Fibroblast of skin of right biceps (primary cell): Measurements from ENCODE around the gene TUBB4A.
A peak's percentile ranks its signal among the peaks of the same experiment; 100 is the strongest.
"Not testable (repeated sequence)": the region's sequence is repeated elsewhere in the genome, so short reads cannot be mapped to it uniquely, and the experiment has no call there.

Experiments
- DNase-seq: peaks from one replicate; pipeline ENCODE4 v3.0.0-alpha.2; 2013

Gene TUBB4A

DNA sequence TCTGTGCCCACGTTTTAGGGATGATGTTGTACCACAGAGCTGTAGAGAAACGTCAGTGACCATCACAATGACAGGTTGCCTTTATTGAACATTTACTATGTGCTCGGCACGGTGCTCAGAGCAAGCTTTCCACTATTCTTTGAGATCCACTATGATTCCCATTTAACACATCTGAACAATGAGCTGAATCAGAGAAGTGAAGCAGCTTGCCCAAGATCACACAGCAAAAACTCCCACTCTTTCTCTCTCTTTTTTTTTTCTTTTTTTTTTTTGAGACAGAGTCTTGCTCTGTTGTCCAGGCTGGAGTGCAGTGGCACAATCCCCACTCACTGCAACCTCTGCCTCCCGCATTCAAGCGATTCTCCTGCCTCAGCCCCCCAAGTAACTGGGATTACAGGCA is 20.6 kb upstream of the TUBB4A start:
- DNase-seq = no peak

DNA sequence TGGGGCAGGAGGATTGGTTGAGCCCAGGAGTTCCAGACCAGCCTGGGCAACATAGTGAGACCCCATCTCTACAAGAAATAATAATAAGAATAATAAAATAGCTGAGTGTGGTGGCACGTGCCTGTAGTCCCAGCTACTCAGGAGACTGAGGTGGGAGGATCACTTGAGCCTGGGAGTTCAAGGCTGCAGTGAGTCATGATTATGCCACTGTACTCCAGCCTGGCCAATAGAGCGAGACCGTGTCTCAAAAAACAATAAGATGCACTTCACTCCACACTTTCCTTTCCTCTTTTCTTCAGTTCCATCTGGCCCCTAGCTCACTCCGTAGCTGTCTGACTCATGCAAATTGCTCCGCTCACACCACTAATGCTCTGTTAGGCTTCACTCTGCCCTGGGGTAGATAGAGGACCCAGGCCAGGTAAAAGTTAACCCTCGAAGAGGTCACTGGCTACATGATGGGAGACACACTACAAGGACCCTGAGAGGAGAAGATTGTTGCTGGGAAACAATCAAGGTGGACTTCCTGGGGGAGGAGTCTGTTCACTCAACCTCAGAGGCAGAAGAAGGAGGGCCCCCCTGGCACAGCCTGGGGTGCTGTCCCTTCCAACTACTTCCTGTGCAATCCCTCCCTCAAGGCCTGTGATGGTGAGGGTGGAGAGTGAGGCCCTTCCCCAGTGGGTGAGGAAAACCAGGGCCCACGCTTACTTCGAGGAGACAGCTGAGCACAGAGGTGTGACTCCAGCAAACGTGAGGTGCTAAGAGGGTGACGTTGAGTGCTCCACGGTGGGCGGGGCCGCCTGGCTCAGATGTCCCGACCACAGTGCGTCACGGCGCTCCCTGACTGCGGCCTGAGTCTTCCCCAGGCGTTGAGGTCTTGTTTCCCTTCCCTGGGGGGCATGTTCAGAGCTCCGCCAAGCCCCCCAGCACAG is 19.9 kb upstream of the TUBB4A start:
- DNase-seq = peak; percentile 49

DNA sequence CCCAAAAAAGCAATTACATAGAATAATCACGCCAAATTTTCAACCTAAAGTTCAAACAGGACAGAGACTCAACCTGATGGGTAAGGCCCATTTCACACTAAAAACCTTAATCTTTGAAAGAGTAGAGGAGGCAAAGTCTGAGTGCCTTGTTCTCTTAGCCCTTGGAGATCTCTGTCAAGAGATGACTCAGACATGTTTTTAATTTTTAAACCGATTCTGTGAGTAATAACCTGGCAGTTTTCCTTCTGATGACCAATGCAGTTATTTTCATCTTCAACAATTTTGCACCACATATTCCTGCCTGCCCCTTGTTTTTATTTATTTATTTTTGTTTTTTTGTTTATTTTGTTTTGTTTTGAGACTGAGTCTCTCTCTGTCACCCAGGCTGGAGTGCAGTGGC is 17.2 kb upstream of the TUBB4A start:
- DNase-seq = peak; percentile 82

DNA sequence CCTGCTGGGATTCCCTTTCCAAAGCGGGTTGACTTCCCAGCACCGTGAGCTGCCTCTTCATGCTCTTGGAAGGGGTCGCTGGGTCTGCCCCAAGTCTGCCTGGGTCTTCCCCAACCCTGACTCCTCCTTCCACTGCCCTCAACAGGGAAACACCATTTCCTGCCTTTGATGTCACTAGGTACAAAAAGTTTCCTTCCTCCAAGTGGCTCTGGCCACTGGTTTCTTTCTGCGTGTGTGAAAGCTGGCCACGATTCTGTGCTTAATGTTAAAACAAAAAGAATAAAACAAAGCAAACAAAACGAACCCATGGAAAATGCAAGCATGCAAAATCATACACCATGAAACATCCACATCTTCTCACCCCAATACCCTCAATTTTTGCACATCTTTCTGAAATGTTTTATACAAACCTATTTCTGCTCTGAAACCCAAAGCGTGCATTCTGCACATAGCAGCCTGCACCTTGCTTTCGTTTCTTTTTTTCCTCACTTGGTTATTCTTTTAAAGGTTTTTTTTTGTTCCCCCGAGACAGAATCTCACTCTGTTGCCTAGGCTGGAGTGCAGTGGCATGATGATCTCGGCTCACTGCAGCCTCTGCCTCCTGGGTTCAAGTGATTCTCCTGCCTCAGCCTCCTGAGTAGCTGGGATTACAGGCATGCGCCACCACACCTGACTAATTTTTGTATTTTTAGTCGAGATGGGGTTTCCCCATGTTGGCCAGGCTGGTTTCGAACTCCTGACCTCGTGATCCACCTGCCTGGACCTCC is 16.2 kb upstream of the TUBB4A start:
- no peak for DNase-seq

DNA sequence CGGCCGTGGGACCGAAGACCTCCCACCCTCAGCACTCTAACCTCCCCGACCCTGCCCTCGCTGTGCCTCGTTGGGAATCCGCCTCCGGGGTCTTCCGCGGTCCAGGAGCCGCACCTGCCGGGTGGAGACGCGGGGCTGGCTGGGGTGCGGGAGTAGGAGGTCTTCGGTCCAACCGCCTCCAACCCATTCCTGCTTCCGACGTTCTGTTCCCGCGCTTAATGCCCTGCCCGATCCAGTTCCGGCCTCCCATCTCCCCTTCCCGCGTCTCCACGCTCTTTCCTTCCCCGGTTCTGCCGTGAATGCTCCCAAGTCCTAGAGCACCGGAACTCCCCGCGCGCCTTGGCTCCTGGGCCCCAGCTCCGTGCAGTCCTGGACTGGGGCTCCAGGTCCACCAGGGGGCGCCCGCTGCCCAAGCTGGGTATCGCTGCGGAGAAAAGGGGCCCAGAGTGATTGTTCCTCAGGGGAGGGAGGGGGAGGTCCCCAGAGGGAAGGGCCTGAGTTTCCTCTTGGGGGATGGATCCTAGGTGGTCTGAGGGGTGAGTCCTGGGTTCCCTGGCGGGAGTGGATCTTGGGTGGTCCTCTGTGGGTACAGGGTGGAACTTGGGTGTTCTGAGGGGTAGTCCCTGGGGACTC is 14.7 kb upstream of the TUBB4A start:
- DNase-seq = peak; percentile 84

DNA sequence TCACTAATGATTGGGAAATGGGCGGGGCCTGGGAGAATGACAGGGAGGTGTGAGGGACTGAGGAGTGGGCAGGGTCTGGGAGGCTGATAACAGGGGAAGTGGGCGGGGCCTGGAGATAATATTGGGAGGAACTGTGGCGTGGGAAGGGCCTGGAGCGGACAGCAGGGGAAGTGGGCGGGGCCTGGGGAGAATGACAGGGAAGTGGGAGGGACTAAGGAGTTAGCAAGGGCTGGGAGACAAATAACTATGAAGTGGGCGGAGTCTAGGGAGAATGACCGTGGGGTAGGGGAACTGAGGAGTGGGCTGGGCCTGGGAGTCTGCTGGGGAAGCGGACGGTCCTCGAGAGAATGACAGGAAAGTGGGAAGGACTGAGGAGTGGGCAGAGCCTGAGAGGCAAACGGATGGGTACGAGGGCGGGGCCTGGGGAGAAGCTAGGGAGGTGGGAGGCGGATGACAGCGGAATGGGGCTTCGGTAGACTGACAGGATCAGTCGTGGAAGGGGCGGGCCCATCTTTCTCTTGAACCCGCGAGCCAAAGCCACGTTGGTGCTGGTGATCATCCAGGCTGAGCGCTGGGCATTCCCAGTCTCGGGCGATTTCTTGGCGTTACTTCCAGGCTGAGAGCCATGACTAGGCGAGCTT is 14.0 kb upstream of the TUBB4A start:
- DNase-seq = peak; percentile 91

DNA sequence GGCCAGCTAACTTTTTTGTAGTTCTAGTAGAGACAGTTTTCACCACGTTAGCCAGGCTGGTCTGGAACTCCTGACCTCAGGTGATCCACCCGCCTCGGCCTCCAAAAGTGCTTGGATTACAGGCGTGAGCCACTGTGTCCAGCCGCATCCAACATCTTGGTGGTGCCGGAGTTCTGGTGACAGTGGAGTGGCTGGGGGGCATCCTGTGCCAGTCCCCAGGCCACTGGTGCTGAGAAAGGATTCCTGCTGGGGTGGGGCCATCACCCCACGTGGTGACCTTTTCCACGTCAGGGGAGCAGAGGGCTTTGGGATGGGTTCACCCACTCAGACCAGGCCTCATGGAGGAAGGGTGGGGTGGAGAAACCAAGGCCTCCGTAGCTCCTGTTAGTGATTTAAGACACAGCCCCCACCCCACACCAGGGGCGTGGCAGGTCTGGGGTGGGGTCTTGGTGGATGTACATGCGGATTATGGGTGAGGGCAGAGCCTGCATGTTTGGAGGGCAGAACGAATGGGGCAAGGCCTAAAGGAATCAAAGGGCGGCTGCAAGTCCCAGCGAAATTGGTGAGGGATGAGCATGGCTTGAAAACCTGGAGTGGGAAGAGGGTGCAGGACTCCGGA is 12.9 kb upstream of the TUBB4A start:
- DNase-seq = no peak

DNA sequence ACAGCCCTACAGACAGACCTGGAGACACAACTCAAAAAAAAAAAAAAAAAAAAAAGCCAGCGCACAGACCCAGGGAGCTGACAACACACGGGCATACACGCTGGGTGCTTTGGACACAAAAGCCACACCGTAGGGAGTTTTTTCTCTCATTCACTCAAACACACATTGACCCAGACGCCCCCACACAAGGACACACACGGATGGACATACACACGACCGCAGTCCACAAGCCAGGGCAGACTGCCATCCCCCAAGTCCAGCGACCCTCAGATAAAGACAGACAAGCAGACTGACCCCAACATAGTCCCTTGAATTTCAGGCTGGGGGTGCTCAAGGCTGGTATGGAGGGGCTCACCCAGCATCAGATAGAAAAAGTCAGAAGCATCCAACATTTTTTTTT is 12.0 kb upstream of the TUBB4A start:
- DNase-seq = no peak

DNA sequence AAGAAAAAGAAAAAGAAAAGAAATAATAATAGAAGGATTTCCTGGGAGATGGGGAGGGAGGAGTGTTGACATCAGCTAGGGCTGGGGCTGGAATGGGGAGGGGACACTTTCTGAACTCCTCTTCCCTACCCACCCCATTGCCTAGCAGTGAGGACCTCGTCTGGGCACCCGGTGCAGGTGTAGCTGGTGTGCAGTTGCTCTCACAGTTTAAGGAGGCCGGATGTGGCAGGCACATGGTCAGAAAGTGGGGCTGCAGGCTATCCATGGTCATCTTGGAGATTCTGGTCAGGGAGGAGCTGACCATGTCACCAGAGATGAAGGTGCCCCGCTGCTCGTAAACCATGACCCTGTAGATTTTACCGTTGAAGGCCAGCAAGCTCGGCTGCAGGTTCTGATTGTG is 8.5 kb upstream of the TUBB4A start:
- DNase-seq = no peak

DNA sequence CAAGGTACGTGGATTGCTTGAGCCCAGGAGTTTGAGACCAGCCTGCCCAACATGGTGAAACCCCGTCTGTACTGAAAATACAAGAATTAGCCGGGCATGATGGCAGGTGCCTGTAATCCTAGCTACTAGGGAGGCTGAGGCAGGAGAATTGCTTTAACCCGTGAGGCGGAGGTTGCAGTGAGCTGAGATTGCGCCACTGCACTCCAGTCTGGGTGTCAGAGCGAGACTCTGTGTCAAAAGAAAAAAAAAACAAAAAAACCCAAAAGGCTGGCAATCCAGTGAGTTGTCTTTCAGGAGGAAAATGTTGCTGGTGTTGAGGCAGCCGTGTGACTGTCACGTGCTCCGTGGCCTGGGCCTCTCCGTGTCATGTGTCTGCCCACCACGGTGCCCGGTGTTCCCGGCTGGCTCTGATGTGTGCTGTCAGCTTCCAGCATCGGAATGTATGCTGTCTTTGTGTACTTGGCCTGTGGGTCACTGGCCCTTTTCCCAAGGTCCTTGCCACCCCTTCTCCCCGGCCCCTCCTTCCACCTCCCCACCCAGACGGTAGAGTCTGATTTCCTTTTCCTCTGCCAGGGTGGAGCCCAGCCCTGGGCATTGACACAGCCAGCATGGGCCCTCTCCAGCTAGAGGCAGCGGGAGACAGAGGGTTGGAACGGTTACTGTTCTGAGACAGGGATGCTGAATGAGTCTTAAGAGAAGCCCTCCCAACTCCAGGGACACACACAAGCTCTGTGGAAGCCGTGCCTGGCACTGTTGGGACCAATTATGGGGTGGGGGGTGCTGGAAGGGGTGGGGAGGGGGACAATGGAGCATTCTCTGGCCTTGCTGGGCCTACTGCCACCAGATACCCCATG is 7.2 kb upstream of the TUBB4A start:
- no peak for DNase-seq

DNA sequence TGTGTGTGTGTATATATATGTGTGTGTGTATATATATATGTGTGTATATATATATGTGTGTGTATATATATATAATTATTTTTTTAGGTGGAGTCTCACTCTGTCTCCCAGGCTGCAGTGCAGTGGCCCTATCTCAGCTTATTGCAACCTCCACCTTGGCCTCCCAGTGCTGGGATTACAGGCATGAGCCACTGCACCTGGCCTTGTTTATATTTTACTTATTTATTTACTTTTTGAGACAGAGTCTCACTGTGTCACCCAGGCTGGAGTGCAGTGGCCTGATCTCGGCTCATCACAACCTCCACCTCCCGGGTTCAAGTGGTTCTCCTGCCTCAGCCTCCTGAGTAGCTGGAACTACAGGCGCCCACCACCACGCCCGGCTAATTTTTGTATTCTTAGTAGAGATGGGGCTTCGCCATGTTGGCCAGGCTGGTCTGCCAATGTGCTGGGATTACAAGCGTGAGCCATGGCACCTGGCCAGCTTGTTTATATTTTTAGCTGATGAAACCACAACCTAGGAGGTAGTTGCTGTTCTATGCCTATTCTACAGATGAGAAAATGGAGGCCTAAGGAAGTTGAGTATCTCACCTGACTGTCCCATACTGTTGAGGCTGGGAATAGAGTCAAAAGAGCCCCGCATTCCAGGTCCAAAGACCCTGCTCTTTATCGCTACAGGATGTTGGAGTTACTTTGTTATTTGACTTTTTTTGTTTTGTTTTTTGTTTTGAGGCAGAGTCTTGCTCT is 6.1 kb upstream of the TUBB4A start:
- DNase-seq = not testable (repeated sequence)

DNA sequence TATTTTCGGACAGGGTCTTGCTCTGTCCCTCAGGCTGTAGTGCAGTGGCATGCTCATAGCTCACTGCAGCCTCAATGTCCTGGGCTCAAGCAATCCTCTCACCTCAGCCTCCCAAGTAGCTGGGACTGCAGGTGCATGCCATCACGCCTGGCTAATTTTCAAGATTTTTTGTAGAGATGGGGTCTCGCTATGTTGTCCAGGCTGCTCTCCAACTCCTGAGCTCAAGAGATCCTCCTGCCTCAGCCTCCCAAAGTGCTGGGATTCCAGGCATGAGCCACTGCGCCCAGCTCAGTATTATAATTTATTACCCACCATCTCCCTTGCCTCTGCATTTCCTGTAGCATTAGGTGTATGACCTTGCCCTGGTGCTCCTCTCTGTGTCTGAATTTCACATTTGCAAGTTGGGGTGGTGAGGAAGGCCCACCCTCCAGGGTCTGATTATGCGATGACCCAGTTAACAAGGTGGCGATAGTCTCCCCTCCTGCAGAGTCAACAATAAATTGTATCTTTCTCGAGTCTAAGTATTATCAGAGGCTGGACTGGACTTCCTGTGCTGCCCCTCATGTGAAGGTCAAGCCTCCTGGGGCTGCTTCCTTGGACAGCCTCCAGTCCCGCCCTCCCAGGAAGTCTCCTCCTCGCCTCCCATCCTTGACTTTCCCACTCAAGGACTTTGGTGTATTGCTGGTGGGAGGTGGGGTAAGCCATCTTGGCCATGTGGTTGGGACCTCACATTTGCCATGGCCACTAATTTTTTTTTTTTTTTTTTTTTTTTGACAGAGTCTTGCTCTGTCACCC is 1.5 kb upstream of the TUBB4A start:
- DNase-seq = no peak

DNA sequence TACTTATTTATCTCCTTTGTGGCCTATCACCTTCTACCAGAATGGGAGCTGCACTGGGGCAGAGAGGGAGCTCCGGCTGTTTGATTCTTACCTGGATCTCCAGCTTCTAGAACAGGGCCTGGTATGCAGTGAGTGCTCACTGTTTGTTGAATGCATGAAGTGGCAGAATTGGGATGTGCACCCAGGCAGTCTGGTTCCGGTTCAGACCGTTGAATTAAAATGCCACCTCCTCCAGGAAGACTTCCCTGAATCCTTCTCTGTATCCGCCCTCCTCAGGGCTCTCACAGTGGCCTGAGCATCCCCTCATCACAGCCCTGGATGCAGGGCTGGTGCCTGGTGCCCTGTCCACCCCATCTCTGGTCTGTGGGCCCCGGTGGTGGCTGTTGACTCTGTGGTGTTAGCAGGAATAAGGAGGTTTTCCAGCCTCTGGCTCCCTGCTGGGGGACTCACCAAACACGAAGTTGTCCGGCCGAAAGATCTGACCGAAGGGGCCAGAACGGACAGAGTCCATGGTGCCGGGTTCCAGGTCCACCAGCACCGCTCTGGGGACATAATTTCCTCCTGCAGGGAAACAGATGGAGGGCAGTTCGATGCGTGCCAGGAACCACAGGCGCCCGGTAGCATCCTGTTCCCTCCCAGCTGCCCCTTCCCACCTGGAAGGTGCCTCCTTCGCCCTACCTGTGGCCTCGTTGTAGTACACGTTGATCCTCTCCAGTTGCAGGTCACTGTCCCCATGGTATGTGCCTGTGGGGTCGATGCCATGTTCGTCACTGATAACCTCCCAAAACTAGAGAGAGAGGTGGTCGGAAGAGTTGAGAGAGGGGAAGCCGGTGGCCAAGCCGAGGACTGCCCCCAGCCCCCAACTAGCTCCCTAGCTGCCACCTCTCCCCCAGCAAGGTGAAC is 1.0 kb downstream of the TUBB4A start:
- DNase-seq = no peak

DNA sequence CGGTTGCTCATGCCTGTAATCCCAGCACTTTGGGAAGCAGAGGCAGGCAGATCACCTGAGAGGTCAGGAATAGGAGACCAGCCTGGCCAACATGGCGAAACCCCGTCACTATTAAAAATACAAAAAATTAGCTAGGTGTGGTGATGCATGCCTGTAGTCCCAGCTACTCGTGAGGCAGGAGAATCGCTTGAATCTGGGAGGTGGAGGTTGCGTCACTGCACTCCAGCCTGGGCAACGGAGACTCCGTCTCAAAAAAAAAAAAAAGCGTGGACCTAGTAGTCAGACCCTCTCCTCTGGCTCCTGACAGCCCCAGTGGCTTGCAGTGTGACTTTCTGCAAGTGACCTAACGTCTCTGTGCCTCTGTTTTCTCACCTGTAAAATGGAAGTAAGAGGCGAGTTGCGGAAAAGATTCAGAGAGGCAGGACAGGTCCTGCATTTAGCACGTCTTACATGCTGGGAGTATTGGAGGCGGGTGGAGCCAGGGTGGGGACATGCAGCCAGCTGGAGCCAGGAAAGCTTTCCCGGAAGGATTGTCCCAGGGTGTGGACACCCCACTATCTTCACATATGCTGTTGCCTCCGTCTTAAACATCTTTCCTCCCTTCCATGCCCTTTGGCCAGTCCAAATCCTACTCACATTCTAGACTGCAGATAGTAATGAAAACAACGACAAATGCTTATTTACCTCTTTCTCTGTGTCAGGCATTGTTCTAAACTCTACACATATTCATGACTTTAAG is 2.9 kb downstream of the TUBB4A start:
- DNase-seq = no peak

DNA sequence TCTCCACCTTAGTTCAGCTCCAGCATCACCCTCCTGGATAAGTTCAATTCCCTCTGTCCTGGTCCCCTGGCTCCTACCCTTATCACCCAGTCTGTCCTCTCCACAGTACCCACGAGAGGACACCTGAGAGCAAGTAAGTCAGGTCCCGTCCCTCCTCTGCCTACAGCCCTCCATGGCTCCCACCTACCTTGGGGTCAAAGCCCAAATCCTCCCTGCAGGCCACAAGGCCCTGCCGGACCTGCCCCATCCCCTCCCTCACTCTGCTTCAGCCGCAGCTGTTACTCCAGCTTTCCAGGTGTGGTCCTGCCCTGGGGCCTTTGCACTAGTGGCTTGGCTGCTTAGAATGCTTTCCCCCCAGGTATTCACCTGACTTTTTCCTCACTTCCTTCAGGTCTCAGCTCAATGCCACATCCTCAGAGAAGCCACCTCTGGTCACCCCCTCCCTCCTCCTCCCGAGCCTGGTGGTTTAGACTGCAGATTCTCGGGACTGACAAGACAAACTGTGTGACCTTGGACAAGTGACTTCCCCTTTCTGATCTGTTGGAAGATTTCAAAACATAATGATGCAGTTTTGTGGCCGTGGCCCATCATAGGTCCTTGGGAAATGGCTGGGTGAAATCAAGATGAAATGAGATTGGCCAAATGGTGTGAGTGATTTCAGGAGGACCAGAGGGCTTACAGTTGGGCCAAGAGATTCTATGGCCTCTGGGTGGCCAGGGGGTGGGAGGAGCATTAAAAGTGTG is 3.6 kb downstream of the TUBB4A start:
- DNase-seq = no peak

DNA sequence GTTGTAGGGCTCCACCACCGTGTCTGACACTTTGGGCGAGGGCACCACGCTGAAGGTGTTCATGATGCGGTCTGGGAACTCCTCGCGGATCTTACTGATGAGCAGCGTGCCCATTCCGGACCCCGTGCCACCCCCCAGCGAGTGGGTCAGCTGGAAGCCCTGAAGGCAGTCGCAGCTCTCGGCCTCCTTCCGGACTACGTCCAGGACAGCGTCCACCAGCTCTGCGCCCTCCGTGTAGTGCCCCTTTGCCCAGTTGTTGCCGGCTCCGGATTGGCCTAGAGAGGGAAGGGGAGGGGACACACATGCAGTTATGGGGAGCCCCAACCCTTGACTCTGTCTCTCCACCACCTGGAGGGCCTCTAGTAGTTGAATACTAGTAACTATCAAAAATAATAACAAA is 6.2 kb downstream of the TUBB4A start:
- no peak for DNase-seq

DNA sequence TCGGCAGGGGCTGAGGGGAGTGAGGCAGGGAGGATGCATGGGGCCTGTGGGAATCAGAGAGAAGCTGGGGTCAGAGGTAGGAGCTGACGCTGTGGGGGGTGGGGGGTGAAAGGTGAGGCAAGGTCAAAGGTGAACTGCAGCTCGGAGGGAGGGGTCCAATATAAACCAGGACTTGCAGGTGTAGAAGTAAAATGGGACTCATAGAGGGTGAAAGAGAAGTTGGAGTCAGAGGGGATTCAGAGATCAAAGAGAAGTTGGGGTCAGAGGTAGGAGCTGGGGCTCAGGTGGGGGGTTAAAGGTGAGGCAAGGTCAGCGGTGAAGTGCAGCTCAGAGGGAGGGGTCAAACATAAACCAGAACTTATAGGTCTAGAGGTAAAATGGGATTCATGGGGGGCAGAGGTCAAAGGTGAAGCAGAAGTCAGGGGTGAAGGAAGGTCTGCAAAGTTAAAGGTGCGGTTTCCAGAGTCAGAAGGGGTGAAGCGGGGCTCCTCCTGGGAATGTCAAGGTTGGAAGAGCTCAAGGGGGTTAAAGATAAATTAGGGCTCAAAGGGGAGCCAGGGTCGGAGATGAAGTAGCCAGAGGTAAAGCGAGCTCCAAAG is 7.6 kb downstream of the TUBB4A start:
- DNase-seq = no peak
